Jurkat, Clone E6-1 (cell line): ENCODE measurements around the gene RAP1GAP2.
A peak's percentile ranks its signal among the peaks of the same experiment; 100 is the strongest.

ENCODE experiments used
- DNase-seq: peaks from one replicate; pipeline ENCODE4 v3.0.0-alpha.2; 2011; ENCODE audit warnings: low read depth, low spot score
- H3K4me3 ChIP-seq: 2 replicates; pipeline ENCODE4 v1.5.1; 2011; ENCODE audit warnings: mild to moderate bottlenecking, low read length, control low read depth, moderate library complexity

The RAP1GAP2 gene

DNA sequence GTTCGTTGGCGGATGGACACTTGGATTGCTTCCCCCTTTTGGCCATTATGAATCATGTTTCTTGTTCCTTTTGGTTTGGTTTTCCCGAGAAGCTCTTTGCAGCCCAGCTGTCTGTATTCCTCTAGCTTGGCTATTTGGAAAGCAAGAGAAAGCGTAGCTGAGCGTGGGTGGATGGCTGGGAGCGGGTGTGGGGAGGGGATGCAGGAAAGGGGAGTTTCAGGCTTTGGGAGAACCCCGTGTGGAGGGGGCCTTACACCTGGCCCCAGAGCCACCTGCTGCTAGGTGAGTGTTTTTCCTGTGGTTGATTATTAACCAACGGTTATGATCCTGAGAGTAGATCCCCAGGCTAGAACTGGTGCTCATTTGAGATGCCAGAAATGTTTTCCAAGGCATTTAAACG lies 103.7 kb downstream of the RAP1GAP2 start:
- H3K4me3 ChIP-seq: no peak overlapping the region
- no peak for DNase-seq

DNA sequence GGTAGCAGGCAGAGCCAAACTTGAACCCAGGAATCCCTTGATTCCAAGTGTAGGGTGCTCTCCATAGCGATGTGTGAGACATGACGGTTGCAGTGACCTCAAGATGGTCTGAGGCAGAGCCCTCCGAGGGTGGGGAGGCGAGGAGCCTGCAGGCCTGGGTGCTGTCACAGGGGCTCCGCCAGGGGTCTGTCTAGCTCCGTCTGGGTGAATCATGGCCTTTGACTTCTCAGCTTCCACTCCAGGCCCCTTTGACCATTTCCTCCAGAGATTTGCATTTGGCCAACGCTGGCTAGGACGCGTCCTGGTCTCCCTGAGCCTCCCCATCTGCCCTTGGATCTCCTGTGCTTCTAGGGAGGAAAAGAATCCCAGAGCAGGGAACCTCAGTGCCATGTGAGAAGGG lies 104.6 kb downstream of the RAP1GAP2 start:
- H3K4me3 ChIP-seq: no peak overlapping the region
- DNase-seq: no peak

DNA sequence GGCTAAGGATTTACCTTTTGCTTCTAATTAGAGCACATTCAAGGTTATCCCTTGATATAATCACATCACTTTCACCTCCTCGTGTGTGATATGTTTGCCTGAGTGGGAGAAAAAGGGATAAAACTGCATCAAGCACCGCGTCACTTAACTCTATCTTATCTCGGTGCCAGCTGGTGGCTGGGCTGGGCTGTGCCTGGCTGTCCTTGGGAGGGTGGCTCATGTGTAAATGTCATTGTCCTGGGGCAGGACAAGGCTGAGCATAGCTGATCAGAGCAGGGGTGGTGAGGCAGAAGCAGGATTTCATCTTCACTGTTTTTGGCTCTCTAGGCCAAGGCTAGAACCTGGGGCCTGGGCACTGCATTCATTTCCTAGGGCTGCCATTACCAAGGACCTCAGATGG lies 105.3 kb downstream of the RAP1GAP2 start:
- no peak overlapping the region for H3K4me3 ChIP-seq
- no peak for DNase-seq

DNA sequence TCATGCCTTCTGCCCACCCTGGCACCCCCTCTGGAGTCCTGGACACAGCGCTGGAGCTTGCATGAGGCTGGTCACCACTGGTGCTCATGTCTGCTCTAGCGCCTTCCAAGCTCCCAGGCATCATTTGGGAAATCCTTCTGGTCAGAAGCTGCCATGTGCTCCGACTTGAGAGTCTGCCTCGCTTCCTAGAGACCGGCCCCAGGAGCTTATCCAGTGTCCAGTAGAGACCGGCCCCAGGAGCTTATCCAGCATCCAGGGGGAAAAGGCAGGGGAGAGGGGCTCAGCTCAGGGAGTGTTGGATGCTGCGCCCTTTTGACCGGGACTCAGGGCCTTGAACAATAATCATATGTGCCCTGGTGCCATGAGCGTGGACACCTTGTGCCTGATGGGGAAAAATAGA lies 106.3 kb downstream of the RAP1GAP2 start:
- DNase-seq: no peak
- H3K4me3 ChIP-seq: no peak overlapping the region

DNA sequence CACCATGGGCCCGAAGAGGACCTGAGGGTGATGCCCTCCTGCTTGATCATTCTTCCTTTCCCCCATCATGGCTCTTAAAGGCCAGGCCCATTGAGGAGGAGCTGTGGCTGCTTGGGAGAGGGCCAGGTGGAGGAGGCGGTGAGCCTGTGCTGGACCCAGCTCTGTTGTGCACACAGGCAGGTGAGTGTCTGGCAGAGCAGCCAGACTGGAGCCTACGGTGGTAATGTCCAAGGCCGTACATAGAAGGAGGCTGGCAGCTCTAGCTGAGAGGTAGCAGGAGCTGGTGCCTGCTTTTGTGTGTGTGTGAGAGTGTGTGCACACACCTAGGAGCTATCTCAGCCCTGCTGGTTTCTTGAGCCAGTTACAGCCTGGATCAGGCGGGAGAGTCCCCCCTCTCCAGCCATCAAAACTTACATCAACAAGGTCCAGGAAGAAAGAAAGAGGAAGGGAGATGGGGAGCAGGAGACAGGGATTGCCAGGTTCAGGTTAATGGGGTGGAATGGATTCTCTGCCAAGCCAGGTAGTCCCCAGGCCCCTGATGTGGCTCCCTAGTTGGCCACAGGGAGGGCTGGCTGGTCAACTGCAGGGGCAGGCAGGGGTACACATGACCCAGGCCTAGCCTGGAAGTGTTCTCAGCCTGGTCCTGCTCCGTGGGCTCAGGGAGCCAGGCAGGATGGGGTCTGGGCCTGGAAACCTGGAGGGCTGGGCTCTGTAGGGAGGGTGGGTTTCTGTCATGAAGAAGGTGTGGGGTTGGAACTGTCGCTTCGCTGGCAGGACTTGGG lies 107.1 kb downstream of the RAP1GAP2 start:
- H3K4me3 ChIP-seq: no peak overlapping the region
- no peak for DNase-seq

DNA sequence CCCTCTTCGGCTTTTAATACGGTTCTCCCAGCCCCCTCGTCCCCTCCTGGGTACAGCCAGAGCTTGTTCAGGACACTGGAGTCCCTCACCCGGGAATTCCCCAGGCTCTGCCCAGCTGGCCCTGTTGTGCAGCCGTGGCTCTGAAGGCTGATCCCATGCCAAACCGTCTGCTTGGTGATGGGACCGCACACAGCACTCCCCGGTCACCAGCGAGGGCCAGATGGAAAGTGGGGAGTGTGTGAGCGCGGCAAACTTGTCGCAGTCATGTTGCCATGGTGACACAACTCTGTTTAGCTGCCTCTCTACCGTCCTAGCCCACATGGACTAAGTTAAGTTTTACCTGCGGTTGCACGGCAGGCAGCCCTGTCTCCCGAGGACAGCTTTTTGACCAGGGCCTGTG lies 107.9 kb downstream of the RAP1GAP2 start:
- no peak overlapping the region for H3K4me3 ChIP-seq
- no peak for DNase-seq

DNA sequence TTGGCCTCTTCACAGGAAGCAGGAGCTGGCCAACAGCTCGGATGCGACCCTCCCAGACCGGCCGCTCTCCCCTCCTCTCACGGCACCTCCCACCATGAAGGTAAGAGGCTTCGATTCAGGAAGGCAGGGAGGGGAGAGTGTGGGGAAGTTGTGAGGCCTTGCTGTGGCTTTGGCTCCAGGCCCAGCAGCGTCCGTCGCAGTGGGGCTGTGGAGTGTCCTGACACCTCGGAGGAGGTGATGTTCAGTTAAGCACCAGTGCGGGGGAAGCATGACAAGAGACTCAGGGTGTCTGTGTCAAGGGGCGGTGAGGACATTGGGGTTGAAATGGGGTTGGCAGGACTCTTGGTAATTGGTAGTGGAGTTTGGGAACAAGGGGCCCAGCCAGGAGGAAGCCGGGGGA lies 109.0 kb downstream of the RAP1GAP2 start:
- H3K4me3 ChIP-seq: no peak overlapping the region
- DNase-seq: no peak

DNA sequence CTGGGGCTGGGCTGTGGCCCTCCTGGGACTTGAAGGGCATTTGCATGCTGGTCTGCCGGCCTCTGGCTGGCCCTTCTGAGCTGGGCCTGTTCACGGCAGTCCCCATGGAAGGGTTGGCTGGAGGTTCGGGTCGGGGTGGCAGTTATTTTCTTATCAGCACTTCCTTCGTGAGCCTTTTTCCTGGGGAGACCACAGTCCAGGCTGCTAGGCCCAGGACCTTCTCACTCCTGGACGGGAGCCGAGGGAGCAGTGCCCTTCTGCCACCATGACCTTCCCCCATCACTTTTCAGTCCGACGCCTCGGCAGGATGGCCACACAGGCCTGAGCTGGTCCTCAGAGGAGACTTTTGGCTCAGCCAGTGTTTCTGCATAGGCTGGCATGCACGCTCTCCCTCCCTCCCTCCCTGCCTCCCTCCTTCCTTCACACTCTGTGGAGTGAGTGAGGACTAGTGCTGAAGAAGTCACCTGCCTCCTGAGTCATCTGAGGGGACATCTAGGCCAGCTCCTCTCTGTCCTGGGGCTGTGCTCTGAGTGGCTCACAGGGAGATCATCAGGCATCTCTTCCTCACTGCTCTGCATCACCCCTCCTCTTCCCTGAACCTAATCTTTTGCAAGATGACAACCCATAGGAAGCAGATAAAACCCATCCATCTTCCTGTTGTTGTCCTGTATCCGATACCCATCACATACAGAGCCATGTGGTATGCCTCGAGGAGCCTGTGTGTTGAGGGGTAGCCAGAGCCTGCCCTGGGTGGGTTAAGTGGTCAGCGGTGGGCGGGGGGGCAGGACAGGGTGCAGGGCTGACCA lies 109.7 kb downstream of the RAP1GAP2 start:
- no peak for DNase-seq
- H3K4me3 ChIP-seq: no peak overlapping the region

DNA sequence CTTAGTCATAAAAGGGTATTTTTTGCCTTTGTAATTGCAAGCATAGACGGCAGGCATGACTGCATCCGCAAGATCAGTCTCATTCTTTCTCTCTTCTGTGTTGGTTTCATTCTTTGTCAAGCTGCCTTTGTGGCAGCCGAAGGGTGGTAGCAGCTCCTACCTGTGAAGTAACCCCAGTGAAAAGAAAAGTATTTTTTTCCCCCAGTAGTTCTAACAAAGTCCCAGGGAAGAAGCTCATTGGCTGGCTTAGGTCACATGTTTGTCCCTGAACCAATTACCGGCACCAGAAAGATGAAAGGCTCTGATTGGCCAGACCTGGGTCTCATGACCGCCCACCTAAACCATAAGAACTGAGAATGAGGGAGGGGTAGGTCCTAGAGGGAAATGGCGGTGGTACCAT lies 110.7 kb downstream of the RAP1GAP2 start:
- H3K4me3 ChIP-seq: no peak overlapping the region
- DNase-seq: peak; percentile 19

DNA sequence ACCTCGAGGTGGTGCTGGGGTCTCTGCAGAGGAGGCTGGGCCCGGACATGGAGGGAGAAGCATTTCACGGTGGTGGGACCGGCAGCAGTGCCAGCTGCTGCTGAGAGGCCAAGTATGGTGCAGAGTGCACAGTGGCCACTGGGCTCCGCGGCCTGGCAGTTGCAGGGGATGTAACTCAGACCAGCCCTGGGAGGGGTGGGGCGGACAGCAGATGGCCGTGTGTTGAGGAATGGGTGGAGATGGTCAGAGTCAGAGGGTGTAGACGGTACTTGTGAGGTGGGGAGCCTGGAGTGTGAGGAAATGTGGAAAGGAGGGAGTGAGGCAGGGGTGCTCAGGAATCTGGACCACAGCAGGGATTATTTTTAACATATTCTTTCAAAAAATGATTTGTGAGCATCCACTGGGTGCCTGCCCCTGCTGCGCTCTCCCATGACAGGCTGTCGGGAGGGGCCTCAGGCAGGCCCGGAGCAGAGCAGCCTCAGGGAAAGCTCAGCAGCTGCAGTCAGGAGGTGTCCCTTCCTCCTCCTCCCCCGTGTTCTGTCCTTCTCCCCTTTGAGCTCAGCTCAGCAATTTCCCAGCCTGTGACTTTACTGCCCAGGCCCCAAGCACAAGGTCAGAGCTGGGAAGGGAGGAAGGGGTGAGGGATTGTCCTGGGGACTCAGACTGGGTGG lies 113.1 kb downstream of the RAP1GAP2 start:
- no peak for DNase-seq
- H3K4me3 ChIP-seq: no peak overlapping the region

DNA sequence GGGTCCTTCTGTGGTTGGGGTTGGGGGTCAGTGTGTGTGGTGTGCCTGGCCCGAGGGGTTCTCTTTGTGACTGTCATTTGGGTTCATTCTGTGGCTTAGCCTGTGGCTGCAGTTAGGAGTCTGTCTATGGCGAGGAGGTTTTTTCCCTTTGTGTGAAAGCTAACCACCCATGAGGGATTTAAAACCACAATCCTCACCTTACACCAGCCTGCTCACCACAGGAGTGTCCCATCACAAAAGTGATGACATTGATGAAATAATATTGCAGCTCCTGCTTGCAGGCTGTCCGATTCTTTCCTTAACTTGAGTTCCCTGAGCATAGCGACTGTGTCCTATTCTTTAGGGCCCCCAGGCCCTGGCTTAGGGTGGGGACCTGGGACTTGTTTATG lies 113.6 kb downstream of the RAP1GAP2 start:
- no peak overlapping the region for H3K4me3 ChIP-seq
- DNase-seq: no peak

DNA sequence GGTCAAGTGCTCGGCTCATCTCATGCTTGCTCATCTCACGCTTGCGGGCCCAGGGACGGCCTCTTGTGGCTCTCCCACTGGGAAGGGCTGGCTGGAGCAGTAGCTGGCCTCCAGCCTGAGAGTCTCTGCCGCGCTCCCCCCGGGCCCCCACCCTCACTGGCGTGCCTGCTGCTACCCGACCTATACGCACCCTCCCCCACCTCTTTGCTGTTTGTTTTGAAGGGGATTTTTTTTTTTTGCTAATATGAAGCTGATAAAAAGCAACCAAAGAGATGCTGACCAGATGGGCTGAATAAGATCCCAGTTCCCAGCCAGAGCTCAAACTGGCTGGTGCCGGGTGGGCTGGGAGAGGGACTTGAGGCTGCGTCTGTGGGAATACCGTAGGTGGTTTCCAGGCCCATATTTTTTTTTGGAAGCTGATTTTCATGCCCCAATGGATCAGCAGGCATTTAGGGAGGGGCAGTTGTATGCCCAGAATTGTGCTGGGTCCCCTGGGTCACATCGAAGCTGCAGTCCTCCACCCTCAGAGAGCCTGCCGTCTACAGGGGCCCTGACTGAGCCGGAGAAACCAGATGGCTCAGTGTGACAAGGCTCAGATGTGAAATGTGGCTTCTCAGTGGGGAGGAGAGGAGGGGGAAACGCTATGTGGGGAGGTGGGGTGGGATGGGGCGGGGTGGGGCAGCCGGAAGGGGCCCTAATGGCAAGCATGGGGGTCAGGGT lies 115.0 kb downstream of the RAP1GAP2 start:
- H3K4me3 ChIP-seq: no peak overlapping the region
- DNase-seq: no peak

DNA sequence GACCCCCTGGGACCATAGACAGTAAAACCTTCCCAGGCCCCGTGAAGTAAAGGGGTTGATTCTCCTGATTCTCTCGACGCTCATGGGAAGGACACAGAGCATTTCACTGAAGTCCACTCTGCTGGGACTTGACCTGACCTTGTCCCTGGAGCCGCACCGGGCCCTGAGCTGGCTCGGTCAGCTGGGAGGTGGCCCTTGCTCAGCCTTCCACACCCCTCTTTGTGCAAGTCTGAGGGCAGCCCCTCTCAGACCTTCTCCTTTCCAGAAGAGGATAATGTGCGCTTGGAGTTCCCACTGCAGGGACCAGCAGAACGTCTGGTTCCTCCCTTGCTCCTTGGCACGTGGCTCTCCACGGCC lies 115.5 kb downstream of the RAP1GAP2 start:
- H3K4me3 ChIP-seq: no peak overlapping the region
- DNase-seq: no peak

DNA sequence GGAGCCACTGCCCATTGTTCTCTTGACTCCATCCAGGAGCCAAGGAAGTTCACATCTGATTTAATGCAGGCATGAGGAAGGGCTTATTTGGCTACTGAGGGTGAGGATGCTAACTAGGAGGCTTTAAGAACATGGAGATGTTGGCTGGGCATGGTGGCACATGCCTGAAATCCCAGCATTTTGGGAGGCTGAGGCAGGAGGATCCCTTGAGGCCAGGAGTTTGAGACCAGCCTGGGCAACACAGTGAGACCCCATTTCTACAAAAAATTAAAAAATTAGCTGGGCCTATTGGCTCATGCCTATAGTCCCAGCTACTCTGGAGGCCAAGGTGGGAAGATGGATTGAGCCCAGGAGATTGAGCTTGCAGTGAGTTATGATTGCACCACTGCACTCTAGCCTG lies 116.5 kb downstream of the RAP1GAP2 start:
- no peak overlapping the region for H3K4me3 ChIP-seq
- DNase-seq: no peak

DNA sequence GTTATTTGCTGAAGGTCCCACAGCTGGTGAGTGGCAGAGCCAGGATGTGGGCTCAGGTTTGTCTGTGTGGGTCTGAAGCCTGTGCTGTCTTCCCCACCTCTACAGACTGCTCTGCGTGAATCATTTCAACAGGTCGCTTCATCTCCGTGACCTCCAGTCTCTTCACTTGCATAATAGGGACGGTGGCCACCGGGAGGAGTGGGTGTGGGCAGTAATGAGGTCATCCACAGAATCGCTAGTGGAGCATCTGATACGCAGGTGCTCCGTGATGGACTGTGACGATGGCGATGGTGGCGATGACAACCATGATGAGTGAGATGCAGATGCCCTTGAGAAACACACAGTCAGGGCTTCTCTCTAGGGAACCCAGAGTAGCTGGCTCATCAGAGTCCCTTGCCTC lies 120.2 kb downstream of the RAP1GAP2 start:
- H3K4me3 ChIP-seq: no peak overlapping the region
- peak; percentile 32 for DNase-seq

DNA sequence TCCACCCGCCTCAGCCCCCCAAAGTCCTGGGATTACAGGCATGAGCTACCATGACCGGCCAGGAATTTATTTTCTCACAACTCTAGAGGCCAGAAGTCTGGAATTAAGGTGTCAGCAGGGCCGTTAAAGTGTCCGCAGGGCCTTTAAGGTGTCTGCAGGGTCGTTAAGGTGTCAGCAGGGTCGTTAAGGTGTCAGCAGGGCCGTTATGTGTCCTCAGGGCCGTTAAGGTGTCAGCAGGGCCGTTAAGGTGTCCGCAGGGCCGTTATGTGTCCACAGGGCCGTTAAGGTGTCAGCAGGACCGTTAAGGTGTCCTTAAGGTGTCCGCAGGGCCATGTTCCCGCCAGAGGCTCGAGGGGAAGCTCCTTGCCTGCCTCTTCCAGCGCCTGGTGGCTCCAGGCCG lies 125.2 kb downstream of the RAP1GAP2 start:
- no peak overlapping the region for H3K4me3 ChIP-seq
- DNase-seq: no peak

DNA sequence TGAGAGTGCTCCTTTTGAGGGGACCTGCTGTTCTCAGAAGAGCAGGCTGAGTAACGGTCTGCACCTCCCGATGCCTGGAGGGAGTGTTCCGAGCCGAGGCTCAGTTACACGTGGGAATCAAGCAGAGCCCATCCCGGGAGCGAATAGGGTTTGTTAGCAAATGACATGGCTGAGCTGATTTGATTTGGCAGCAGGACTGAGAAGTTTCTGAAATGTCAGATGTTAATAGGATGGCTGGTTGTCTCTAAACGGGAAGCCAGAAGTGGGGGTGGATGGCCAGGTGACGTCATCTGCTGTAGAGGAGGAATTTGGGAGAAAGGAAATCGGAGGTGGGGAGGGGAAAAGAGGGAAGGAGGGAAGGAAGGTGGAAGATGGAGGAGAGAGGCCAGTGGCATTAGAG lies 128.0 kb downstream of the RAP1GAP2 start:
- no peak overlapping the region for H3K4me3 ChIP-seq
- no peak for DNase-seq

DNA sequence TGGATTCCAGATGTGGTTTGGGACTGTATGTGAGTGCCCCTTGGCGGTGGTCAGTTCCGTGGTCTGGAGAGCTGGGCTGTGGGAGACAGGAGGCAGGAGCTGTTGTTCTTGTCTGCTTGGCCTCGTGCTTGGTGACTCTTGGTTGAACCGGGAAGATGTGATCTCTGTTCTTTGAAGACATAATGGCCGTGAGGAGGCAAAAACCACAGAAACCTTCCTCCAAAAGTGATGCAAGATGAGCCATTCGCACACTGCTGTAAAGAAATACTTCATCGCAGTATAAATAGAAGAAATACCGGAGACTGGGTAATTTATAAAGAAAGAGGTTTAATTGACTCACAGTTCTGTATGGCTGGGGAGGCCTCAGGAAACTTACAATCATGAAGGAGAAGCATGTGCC lies 128.8 kb downstream of the RAP1GAP2 start:
- no peak for DNase-seq
- no peak overlapping the region for H3K4me3 ChIP-seq

DNA sequence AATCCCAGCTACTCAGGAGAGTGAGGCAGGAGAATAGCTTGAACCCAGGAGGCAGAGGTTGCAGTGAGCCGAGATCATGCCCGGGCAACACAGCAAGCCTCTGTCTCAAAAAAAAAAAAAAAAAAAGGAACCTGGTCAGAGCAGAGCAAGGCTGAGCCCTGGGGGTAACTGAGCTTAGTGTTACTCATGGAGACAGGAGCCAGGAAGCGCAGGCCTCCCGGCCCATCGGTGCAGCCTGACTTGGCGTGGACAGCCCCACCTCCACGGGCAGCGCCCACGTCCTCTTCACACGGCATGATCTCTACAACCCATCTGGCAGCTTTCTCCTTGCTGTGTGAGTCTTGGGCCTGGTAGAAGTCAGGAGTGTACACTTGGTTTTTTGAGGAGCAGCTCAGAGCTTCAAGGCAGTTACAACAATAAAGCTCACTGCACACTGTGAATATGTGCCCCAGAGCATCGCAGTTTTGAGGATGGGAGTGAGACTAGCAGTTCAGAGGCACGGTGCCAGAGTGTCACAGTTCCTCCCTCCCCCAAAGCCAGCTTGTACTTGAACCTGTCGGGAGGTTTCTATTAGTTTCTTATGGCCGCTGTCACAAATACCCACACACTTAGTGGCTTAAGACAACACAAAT lies 129.9 kb downstream of the RAP1GAP2 start:
- DNase-seq: no peak
- H3K4me3 ChIP-seq: no peak overlapping the region
